GM20431 (cell line): ENCODE data around the gene TASOR.

Experiments used
- in situ Hi-C: fragments of 300-500 bp; cut with MseI, MboI; formaldehyde crosslinking; loops from one replicate; pipeline ENCODE4 v1.15.0; 2020; ENCODE audit warnings: low sequenced_read_pairs; ENCODE audit not compliant: unreplicated experiment

Gene TASOR

DNA sequence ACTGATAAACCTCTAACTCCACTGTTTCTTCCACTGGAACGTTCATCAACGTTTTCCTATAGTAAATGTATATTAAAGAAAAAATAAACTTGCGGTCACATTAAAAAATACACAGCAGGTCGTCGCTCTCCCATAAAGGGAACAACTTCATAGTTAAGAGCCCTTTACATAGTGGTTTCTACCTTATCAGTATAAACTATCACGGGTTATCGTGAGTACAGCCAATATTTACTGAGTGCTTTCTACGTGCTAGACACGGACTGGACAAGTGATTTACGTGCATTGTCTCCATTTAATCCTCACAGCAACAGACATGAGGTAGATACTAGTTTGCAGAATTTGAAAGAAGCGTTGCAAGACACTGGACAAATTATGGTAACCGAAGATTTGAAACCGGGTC is 964 bp upstream of the TASOR start:
- in situ Hi-C loops: no loop called here

GRCh38 chr3:56682462-56683121 is 473 bp downstream of the TASOR start:
- in situ Hi-C loops: no loop called here

DNA sequence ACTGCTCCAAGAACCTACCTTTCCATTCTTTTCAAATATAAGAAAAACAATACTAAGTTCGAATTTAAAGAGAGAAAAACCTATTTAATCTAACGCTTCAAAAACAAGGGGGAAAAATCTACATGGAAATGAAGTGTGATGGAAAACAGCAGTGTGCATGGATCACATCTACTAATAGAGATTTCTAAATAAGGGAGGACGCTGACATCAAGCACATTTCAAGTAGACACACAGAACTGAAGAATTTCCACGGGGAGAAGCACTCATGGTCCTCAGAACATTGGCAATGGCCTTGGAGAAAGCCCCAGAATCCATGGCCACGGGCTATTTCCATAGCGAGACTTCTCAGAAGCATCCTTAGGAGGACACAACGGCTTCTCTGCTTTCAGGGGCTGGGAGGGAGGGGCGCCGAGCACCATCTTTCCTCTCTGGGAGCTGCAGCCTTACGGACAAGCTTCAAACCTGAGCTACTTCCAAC is 1.0 kb downstream of the TASOR start:
- in situ Hi-C loops: no loop called here

DNA sequence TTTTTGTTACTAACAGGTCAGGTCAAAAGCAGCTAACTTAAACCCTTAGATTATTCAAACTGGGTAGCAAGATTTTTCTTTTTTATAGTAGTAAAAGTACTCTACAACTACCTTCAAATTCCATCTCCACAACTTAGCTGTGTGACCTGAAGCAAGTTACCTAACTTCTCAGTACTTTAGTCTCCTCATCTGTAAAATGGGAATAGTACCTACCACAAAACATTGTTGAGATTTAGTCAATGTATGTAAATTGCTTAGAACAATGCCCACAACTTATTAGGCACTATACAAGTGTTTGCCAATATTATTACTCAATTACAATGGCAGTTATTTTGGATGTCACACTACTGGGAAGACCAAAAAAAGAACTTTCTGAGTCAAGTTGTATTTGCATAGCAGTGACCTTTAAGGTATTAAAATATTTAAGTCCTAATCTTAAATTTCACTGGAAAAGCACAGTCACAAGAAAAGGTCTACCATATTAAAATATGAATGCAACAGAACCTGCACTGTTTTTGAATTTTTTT is 2.9 kb downstream of the TASOR start:
- in situ Hi-C loops: no loop called here

- in situ Hi-C loops: no loop called here
Observed at GRCh38 chr3:56677286-56677685, 5.8 kb downstream of the TASOR start.

- in situ Hi-C loops: no loop called here
Observed at GRCh38 chr3:56673781-56674457, 9.1 kb downstream of the TASOR start.

DNA sequence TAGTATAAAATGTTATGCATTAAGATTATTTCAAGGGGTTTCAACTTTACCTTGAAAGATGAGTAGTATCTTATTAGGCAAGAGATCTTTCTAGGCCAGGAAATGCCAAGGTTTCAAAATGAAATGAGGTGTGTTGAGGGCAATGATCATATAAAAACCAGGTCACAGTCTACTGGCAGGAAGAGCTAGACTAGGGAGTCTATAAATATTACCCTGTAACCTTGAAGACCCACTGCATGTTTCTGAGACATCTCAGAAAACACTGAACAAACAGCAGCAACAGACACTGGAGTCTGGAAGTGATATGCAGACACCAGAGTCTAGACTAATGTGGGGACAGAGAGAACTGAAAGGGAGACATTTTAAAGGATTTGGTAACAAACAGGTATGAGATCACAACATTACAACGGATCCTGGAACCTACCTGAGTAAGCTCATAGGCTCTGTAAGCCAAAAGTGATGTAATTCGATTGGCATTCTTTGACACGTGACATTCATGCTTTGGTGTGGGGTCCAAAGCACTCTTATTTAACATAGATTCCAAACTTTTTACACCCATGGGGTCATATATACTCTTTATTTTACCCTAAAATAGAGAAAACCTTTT is 15.0 kb downstream of the TASOR start:
- in situ Hi-C loops: no loop called here

- in situ Hi-C loops: no loop called here
Observed at GRCh38 chr3:56664823-56665222, 18.2 kb downstream of the TASOR start.

GRCh38 chr3:56655709-56656108 is 27.4 kb downstream of the TASOR start:
- in situ Hi-C loops: no loop called here

GRCh38 chr3:56654460-56654859 is 28.6 kb downstream of the TASOR start:
- in situ Hi-C loops: no loop called here

DNA sequence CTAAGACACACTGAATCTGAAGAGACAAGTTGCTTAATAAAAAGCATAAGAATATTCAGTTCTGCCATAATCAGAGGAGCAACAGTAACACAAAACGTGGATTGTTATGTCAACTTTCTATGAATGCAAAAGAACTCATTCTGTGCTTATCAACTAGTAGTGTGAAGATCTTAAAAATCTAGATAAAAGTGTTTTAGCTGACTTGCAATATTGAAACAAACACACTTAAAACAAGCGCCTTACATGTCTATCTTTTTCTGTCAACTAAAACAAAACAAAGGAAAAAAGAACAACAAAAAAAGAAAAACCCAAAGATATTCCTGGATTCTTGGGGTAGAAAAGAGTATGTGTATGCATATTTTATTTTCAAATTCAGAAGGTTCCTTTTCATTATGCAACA is 37.7 kb downstream of the TASOR start:
- in situ Hi-C loops: no loop called here

GRCh38 chr3:56633602-56634535 is 49.2 kb downstream of the TASOR start:
- in situ Hi-C loops: no loop called here
